Smooth muscle cell (in vitro differentiated cells): ENCODE data around the gene SCUBE1. TPM values are rescaled to one million over a fixed set of nuclear protein-coding genes. Genes with fewer than 3 reads are reported as not detected.

ENCODE experiments used
- DNase-seq: peaks from one replicate; lab custom pipeline; 2025; ENCODE audit not compliant: unreplicated experiment; lab: John Stamatoyannopoulos, UW
- H2AFZ ChIP-seq: fragments of 200-600 bp; sonication (generic); 2 replicates; pipeline ENCODE4 v1.6.0; 2016; ENCODE audit warnings: antibody characterized with exemption, low read depth, mild to moderate bottlenecking
- H3F3A ChIP-seq: fragments of 200-600 bp; sonication (generic); 2 replicates; pipeline ENCODE4 v1.6.0; 2017; ENCODE audit warnings: antibody characterized with exemption, low read depth
- H3K27ac ChIP-seq: fragments of 200-600 bp; sonication (generic); 2 replicates; pipeline ENCODE4 v1.5.1; 2016; ENCODE audit warnings: low read depth, mild to moderate bottlenecking
- H3K27me3 ChIP-seq: fragments of 200-600 bp; sonication (generic); 2 replicates; pipeline ENCODE4 v1.6.1; 2016; ENCODE audit warnings: low read depth, mild to moderate bottlenecking
- H3K36me3 ChIP-seq: fragments of 200-600 bp; sonication (generic); 2 replicates; pipeline ENCODE4 v1.5.1; 2016; ENCODE audit warnings: low read depth
- H3K4me1 ChIP-seq: fragments of 200-600 bp; sonication (generic); 2 replicates; pipeline ENCODE4 v1.5.1; 2016; ENCODE audit warnings: low read depth
- H3K4me2 ChIP-seq: fragments of 200-600 bp; sonication (generic); 2 replicates; pipeline ENCODE4 v1.6.0; 2016; ENCODE audit warnings: mild to moderate bottlenecking
- H3K4me3 ChIP-seq: fragments of 200-600 bp; sonication (generic); 2 replicates; pipeline ENCODE4 v1.5.1; 2016; ENCODE audit warnings: mild to moderate bottlenecking
- H3K79me2 ChIP-seq: fragments of 200-600 bp; sonication (generic); 2 replicates; pipeline ENCODE4 v1.6.0; 2016; ENCODE audit warnings: low read depth, mild to moderate bottlenecking
- H3K9ac ChIP-seq: fragments of 200-600 bp; sonication (generic); 2 replicates; pipeline ENCODE4 v1.6.0; 2016; ENCODE audit warnings: low read depth
- H3K9me3 ChIP-seq: fragments of 200-600 bp; sonication (generic); replicated peaks from 2 replicates; pipeline ENCODE4 v1.5.1; 2016; ENCODE audit warnings: low read depth
- H4K20me1 ChIP-seq: fragments of 200-600 bp; sonication (generic); 2 replicates; pipeline ENCODE4 v1.6.0; 2016; ENCODE audit warnings: low read depth
- WGBS: methylation state at CpG from one replicate; pipeline ENCODE4 v1.1.7; 2016; ENCODE audit warnings: low lambda C conversion rate; 5-methylcytosine and 5-hydroxymethylcytosine counted together
- polyA plus RNA-seq: library from polyadenylated mRNA; unstranded; fragments of >200 nt; fragmentation: Nextera tagmentation; extraction: Ambion mirVana; gene quantifications from 2 replicates; pipeline ENCODE4 v1.2.1, GENCODE V29; 2016
- total RNA-seq: library from RNA; depleted of rRNA; stranded (reverse); fragments of >200 nt; gene quantifications from 2 replicates; pipeline ENCODE4 v1.2.3, GENCODE V29; 2014
- TF ChIP-seq, protein P1 (sequence below): fragments of 200-600 bp; sonication (generic); IDR thresholded peaks from 2 replicates; pipeline ENCODE4 v1.5.1; 2017; ENCODE audit warnings: borderline replicate concordance, mild to moderate bottlenecking, antibody characterized with exemption; ENCODE audit not compliant: insufficient read depth, poor library complexity, severe bottlenecking

The SCUBE1 gene
- total and polyA plus RNA-seq, 2 experiments from 2014 or later: 13.4 to 16.3 TPM

- H3K4me3 ChIP-seq: no peak overlapping the region
- 92% methylated on average over 21 of the region's 21 CpGs for WGBS
- peaks cover 10% of the 10 kb centered on the region for H3K4me1 ChIP-seq
- no peaks in the 10 kb centered on the region for H3K27me3 ChIP-seq
- H3K9me3 ChIP-seq: no peaks in the 10 kb centered on the region
- H2AFZ ChIP-seq: no peak overlapping the region
- no peak overlapping the region for H3K27ac ChIP-seq
- TF ChIP-seq, protein P1, sequence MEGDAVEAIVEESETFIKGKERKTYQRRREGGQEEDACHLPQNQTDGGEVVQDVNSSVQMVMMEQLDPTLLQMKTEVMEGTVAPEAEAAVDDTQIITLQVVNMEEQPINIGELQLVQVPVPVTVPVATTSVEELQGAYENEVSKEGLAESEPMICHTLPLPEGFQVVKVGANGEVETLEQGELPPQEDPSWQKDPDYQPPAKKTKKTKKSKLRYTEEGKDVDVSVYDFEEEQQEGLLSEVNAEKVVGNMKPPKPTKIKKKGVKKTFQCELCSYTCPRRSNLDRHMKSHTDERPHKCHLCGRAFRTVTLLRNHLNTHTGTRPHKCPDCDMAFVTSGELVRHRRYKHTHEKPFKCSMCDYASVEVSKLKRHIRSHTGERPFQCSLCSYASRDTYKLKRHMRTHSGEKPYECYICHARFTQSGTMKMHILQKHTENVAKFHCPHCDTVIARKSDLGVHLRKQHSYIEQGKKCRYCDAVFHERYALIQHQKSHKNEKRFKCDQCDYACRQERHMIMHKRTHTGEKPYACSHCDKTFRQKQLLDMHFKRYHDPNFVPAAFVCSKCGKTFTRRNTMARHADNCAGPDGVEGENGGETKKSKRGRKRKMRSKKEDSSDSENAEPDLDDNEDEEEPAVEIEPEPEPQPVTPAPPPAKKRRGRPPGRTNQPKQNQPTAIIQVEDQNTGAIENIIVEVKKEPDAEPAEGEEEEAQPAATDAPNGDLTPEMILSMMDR: no peak
- H3K4me2 ChIP-seq: no peak overlapping the region
- no peaks in the 10 kb centered on the region for H3F3A ChIP-seq
- H3K9ac ChIP-seq: no peak overlapping the region
- H3K79me2 ChIP-seq: no peaks in the 10 kb centered on the region
- DNase-seq: no peak
- no peaks in the 10 kb centered on the region for H3K36me3 ChIP-seq
- H4K20me1 ChIP-seq: no peaks in the 10 kb centered on the region
These were observed 42.1 kb downstream of the SCUBE1 start for GRCh38 chr22:43300891-43301676.

DNA sequence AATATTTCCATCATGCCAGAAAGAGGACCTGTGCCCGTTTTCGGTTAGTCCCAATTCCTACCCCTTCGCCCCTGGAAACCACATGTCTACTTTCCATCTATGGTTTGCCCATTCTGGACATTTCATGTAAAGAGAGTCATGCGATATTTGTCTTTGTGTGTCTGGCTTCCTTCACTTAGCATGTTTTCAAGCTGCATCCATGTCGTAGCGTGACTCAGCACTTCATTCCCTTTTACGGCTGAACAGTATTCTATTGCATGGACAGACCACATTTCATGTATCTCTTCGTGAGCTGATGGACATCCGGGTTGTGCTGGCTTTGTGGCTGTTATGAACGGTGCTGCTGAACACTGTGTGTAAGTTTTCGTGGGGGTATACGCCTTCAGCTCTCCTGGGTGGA is 43.4 kb downstream of the SCUBE1 start:
- no peaks in the 10 kb centered on the region for H3K36me3 ChIP-seq
- no peak overlapping the region for H3K4me2 ChIP-seq
- TF ChIP-seq, protein P1: no peak
- no peak overlapping the region for H3K27ac ChIP-seq
- H3K9ac ChIP-seq: no peak overlapping the region
- no peaks in the 10 kb centered on the region for H3F3A ChIP-seq
- H3K27me3 ChIP-seq: no peaks in the 10 kb centered on the region
- 93% methylated on average over 12 of the region's 12 CpGs for WGBS
- no peaks in the 10 kb centered on the region for H3K9me3 ChIP-seq
- no peak overlapping the region for H3K4me3 ChIP-seq
- DNase-seq: no peak
- H4K20me1 ChIP-seq: no peaks in the 10 kb centered on the region
- no peak overlapping the region for H2AFZ ChIP-seq
- H3K79me2 ChIP-seq: no peaks in the 10 kb centered on the region
- peaks cover 10% of the 10 kb centered on the region for H3K4me1 ChIP-seq

GRCh38 chr22:43298062-43298801 is 44.9 kb downstream of the SCUBE1 start:
- peaks cover 10% of the 10 kb centered on the region for H3K4me1 ChIP-seq
- TF ChIP-seq, protein P1: no peak
- H3F3A ChIP-seq: no peaks in the 10 kb centered on the region
- H4K20me1 ChIP-seq: no peaks in the 10 kb centered on the region
- no peak overlapping the region for H3K4me3 ChIP-seq
- no peak overlapping the region for H3K4me2 ChIP-seq
- H3K27me3 ChIP-seq: no peaks in the 10 kb centered on the region
- no peak for DNase-seq
- no peaks in the 10 kb centered on the region for H3K36me3 ChIP-seq
- H3K9me3 ChIP-seq: no peaks in the 10 kb centered on the region
- no peak overlapping the region for H3K27ac ChIP-seq
- H2AFZ ChIP-seq: no peak overlapping the region
- H3K9ac ChIP-seq: no peak overlapping the region
- WGBS: 79% methylated on average over 18 of the region's 18 CpGs
- H3K79me2 ChIP-seq: no peaks in the 10 kb centered on the region
